ENCODE data around the gene CCNL1.

GRCh38 chr3:157112536-157112935 is 47.4 kb downstream of the CCNL1 start:
- no peak for TF ChIP-seq CTCF (IDR thresholded peaks at IDR 0.05; ENCODE audit: poor library complexity)
- TF ChIP-seq EZH2 (IDR thresholded peaks at IDR 0.05; ENCODE audit: borderline replicate concordance): no peak
- TF ChIP-seq EZH2phosphoT487 (IDR thresholded peaks at IDR 0.05; ENCODE audit: low read depth, severe bottlenecking, unreplicated experiment): no peak

Data from hepatocyte (in vitro differentiated cells).